ENCODE measurements around the gene USP36. TPM values are rescaled to one million over a fixed set of nuclear protein-coding genes. Genes with fewer than 3 reads are reported as not detected.

Gene USP36
- total RNA-seq, 4 donors from 2014 or later = 38.3 to 60.7 (median 51.1) TPM

DNA sequence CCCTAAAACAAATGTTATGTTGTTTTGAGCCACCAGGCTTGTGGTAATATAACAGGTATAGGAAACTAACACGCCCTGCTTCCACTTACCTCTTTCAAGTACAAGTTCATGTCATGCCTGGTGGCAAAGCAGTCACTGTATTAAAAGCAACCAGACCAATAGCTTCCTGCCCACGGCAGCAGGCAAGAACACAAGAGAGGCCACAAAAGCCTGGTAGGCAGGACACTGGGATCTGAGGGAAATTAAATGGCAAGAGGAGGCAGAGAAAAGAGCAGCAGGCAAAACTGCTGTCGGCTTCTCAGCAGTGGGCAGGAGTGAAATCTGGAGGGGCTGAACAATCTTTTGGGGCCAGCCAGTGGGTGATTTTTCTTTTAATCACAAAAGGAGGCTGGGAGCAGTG, 60.8 kb downstream of the USP36 start:
- no peak for TF ChIP-seq CTCF (IDR thresholded peaks at IDR 0.05; ENCODE audit: low read depth)

DNA sequence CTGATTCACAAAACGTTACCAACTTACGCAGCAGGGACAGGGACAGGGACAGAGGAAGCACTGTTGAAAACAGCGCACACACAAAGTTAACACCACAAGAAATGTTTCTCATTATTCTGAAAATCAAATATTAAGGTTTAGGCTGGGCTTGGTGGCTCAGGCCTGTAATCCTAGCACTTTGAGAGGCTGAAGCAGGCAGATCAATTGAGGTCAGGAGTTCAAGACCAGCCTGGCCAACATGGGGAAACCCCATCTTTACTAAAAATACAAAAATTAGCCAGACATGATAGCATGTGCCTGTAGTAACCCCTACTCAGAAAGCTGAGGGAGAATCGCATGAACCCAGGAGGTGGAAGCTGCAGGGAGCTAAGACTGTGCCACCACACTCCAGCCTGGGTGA, 62.7 kb downstream of the USP36 start:
- no peak for TF ChIP-seq CTCF (IDR thresholded peaks at IDR 0.05; ENCODE audit: low read depth)

- no peak for TF ChIP-seq CTCF (IDR thresholded peaks at IDR 0.05; ENCODE audit: low read depth)
These were observed 65.5 kb downstream of the USP36 start for GRCh38 chr17:78774956-78775571.

GRCh38 chr17:78774453-78774852, 66.2 kb downstream of the USP36 start:
- TF ChIP-seq CTCF (IDR thresholded peaks at IDR 0.05; ENCODE audit: low read depth) = no peak

- no peak for TF ChIP-seq CTCF (IDR thresholded peaks at IDR 0.05; ENCODE audit: low read depth)
These were observed 68.7 kb downstream of the USP36 start for GRCh38 chr17:78771758-78772382.

GRCh38 chr17:78769196-78769773, 71.3 kb downstream of the USP36 start:
- no peak for TF ChIP-seq CTCF (IDR thresholded peaks at IDR 0.05; ENCODE audit: low read depth)

DNA sequence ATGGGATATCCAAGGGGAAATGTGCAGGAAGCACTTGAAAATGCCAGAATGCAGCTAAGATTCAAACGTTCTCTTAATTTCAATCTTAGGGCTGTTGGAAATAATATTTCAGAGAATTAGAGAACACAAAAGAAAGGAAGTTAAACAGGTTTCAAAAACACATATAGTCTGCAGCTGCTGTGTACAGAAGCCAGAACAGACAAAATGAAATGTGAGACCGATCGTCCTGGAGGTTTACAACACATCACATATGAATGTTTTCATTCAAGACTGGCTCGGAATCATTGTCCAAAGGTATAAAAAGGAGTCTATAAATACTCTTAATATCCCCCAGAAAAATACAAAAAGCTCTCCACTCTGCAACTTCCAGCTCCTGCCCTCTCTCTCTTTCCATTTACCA, 72.8 kb downstream of the USP36 start:
- no peak for TF ChIP-seq CTCF (IDR thresholded peaks at IDR 0.05; ENCODE audit: low read depth)

Measured in subcutaneous adipose tissue (tissue), 4 donors.